ENCODE data around the gene SLC39A11.

SLC39A11 gene

DNA sequence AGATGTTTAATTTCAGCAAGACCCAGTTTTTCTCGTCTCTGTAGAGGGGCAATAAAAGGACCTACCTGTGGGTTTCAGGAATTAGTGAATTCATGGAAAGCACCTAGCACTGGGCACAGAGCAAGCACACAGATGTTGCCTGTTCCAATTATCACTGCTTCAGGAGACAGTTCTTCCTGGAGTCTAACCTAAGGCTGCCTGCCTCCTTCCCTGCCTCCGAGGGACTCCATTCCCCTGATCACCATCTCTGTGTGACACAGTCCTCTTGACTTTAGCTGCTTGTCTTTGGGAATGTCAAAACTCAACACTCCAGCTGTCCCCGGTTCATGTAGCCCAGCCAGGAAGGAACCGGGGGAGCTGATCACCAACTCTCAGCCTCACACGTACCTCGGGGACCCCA, 474.9 kb downstream of the SLC39A11 start:
- Histone ChIP-seq H3K27ac (replicated peaks) (no peak overlapping the region), H3K27me3 (ENCODE audit: insufficient read depth, poor library complexity, severe bottlenecking) (peaks cover 4% of the 10 kb centered on the region), H3K4me3 (replicated peaks; ENCODE audit: insufficient read depth, low read length) (no peak overlapping the region)
- TF ChIP-seq POLR2AphosphoS5 (IDR thresholded peaks at IDR 0.05; ENCODE audit: low read depth) = no peak
- TF ChIP-seq GABPA (IDR thresholded peaks at IDR 0.05; ENCODE audit: low read depth) = no peak
- TF ChIP-seq, protein P1, sequence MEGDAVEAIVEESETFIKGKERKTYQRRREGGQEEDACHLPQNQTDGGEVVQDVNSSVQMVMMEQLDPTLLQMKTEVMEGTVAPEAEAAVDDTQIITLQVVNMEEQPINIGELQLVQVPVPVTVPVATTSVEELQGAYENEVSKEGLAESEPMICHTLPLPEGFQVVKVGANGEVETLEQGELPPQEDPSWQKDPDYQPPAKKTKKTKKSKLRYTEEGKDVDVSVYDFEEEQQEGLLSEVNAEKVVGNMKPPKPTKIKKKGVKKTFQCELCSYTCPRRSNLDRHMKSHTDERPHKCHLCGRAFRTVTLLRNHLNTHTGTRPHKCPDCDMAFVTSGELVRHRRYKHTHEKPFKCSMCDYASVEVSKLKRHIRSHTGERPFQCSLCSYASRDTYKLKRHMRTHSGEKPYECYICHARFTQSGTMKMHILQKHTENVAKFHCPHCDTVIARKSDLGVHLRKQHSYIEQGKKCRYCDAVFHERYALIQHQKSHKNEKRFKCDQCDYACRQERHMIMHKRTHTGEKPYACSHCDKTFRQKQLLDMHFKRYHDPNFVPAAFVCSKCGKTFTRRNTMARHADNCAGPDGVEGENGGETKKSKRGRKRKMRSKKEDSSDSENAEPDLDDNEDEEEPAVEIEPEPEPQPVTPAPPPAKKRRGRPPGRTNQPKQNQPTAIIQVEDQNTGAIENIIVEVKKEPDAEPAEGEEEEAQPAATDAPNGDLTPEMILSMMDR (IDR thresholded peaks at IDR 0.05; ENCODE audit: insufficient read depth, low read length) = no peak
- TF ChIP-seq, protein P2, sequence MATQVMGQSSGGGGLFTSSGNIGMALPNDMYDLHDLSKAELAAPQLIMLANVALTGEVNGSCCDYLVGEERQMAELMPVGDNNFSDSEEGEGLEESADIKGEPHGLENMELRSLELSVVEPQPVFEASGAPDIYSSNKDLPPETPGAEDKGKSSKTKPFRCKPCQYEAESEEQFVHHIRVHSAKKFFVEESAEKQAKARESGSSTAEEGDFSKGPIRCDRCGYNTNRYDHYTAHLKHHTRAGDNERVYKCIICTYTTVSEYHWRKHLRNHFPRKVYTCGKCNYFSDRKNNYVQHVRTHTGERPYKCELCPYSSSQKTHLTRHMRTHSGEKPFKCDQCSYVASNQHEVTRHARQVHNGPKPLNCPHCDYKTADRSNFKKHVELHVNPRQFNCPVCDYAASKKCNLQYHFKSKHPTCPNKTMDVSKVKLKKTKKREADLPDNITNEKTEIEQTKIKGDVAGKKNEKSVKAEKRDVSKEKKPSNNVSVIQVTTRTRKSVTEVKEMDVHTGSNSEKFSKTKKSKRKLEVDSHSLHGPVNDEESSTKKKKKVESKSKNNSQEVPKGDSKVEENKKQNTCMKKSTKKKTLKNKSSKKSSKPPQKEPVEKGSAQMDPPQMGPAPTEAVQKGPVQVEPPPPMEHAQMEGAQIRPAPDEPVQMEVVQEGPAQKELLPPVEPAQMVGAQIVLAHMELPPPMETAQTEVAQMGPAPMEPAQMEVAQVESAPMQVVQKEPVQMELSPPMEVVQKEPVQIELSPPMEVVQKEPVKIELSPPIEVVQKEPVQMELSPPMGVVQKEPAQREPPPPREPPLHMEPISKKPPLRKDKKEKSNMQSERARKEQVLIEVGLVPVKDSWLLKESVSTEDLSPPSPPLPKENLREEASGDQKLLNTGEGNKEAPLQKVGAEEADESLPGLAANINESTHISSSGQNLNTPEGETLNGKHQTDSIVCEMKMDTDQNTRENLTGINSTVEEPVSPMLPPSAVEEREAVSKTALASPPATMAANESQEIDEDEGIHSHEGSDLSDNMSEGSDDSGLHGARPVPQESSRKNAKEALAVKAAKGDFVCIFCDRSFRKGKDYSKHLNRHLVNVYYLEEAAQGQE (IDR thresholded peaks at IDR 0.05; ENCODE audit: insufficient replicate concordance, low read depth) = no peak
- TF ChIP-seq SPI1 (IDR thresholded peaks at IDR 0.05; ENCODE audit: borderline replicate concordance, low read depth) = no peak
- DNase-seq (ENCODE audit: low read depth in 1 of 2, low spot score in 1 of 2) = no peak

DNA sequence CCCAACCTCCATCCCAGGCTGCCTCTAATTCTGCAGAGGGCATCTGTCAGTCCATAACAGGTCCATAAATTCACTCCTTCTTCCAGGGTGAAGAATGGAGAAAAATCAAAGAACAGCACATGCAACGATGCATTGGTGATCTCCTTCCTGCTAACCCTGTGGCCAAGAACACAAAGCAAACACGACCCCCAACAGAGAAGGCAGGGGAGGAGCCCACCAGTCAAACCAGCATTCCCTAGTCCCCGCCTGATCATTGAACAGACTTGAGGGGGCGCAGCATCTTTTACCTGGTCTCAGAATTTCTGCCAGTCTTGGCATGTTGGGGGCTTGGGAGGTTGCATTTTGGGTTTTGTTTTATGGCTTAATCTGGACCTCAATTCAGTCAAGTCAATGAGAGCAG, 476.0 kb downstream of the SLC39A11 start:
- no peaks in the 10 kb centered on the region for H3K27me3 ChIP-seq (ENCODE audit: insufficient read depth, poor library complexity, severe bottlenecking)
- no peak overlapping the region for H3K27ac ChIP-seq (replicated peaks)
- DNase-seq (ENCODE audit: low read depth in 1 of 2, low spot score in 1 of 2) = no peak
- TF ChIP-seq SPI1 (IDR thresholded peaks at IDR 0.05; ENCODE audit: borderline replicate concordance, low read depth) (no peak), GABPA (IDR thresholded peaks at IDR 0.05; ENCODE audit: low read depth) (no peak), POLR2AphosphoS5 (IDR thresholded peaks at IDR 0.05; ENCODE audit: low read depth) (no peak)
- TF ChIP-seq, protein P1 (IDR thresholded peaks at IDR 0.05; ENCODE audit: insufficient read depth, low read length) = no peak
- TF ChIP-seq, protein P2 (IDR thresholded peaks at IDR 0.05; ENCODE audit: insufficient replicate concordance, low read depth) = no peak
- H3K4me3 ChIP-seq (replicated peaks; ENCODE audit: insufficient read depth, low read length) = no peak overlapping the region

DNA sequence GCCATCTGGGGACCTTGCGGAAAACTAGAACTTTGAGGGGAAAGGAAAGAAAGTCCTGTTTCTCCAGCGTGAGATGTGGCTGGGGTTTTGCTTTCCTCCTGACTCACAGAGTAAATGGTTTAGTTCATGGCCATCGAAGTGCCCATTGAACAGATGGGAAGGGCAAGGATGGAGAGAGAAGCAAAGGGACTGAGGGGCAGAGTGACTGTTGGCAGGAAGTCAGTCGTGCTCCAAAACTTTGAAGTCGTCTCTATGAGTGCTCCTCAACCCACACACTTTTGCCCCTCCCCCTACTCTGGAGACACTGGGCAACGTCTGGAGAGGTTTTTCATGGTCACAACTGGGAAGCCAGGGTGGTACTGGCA, 476.9 kb downstream of the SLC39A11 start:
- Histone ChIP-seq H3K27ac (replicated peaks) (no peak overlapping the region), H3K27me3 (ENCODE audit: insufficient read depth, poor library complexity, severe bottlenecking) (no peaks in the 10 kb centered on the region), H3K4me3 (replicated peaks; ENCODE audit: insufficient read depth, low read length) (no peak overlapping the region)
- DNase-seq (ENCODE audit: low read depth in 1 of 2, low spot score in 1 of 2) = no peak
- TF ChIP-seq GABPA (IDR thresholded peaks at IDR 0.05; ENCODE audit: low read depth) = no peak

DNA sequence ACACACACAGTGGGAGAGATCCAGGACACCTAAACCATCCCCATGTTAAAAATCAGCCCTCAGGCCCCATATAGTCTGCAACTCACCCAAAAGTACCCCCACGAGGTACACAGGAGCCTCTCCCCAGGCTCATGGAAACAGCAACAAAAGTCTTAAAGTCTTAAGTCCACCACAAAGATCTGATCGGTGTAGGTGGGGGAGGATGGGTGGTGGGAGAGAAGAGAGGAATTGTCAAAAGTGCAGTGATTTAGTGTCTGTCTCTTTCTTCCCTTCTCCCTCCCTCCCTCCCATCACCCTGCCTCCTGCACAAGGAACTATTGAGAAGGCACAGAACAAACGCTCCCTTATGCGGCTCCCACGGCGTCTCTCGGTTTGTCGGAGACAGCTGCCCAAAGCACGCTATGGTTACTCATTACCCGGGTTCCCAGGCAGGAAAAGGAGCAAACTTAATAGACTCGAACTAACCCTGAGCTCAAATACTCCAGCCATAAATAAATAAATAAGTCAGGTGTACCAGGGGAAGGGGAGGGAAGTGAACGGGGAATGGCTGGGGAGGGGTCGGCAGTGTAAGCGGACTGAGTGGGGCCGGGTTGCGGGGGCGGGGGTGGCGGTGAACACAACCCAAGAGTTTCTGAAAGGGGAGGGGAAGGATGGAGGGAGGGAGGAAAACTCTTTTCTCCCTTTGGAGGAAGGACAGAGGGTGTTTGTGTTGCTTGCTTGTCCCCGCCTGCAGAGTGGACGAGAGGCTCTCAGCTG, 477.4 kb downstream of the SLC39A11 start:
- Histone ChIP-seq H3K27ac (replicated peaks) (no peak overlapping the region), H3K4me3 (replicated peaks; ENCODE audit: insufficient read depth, low read length) (no peak overlapping the region), H3K27me3 (ENCODE audit: insufficient read depth, poor library complexity, severe bottlenecking) (no peaks in the 10 kb centered on the region)
- no peak for TF ChIP-seq SPI1 (IDR thresholded peaks at IDR 0.05; ENCODE audit: borderline replicate concordance, low read depth)
- TF ChIP-seq, protein P1 (IDR thresholded peaks at IDR 0.05; ENCODE audit: insufficient read depth, low read length) = no peak
- TF ChIP-seq GABPA (IDR thresholded peaks at IDR 0.05; ENCODE audit: low read depth) = no peak
- TF ChIP-seq, protein P2 (IDR thresholded peaks at IDR 0.05; ENCODE audit: insufficient replicate concordance, low read depth) = no peak
- TF ChIP-seq POLR2AphosphoS5 (IDR thresholded peaks at IDR 0.05; ENCODE audit: low read depth) = no peak
- DNase-seq (ENCODE audit: low read depth in 1 of 2, low spot score in 1 of 2) = no peak

Data from HL-60 (cell line).